Activated CD8-positive, alpha-beta T cell treated with anti-CD3 and anti-CD28 coated beads for 36 hours (primary cell): ENCODE data around the gene EPHB6. TPM values are rescaled to one million over a fixed set of nuclear protein-coding genes. Genes with fewer than 3 reads are reported as not detected.

Experiments used
- ATAC-seq: fragments of 200-7000 bp; cut with Tn5 transposase; one replicate; pipeline ENCODE4 v1.10.0; 2021; ENCODE audit warnings: mild to moderate bottlenecking, moderate library complexity
- CTCF ChIA-PET: fragments of 350-600 bp; sonication (Branson Sonifier 250); formaldehyde crosslinking; loops from one replicate; lab custom pipeline; 2021; ENCODE audit warnings: antibody characterized with exemption; lab: Charles Lee
- POLR2A ChIA-PET: fragments of 350-600 bp; sonication (Branson Sonifier 250); formaldehyde crosslinking; loops from one replicate; lab custom pipeline; 2021; ENCODE audit warnings: antibody characterized with exemption; lab: Charles Lee
- DNase-seq: peaks from one replicate; pipeline ENCODE4 v3.0.0-alpha.2; 2020
- H3K27ac Mint-ChIP-seq: one replicate; pipeline ENCODE4 v1.8.0; 2021; ENCODE audit warnings: mild to moderate bottlenecking, mixed read lengths
- H3K27me3 Mint-ChIP-seq: one replicate; pipeline ENCODE4 v1.8.0; 2021; ENCODE audit warnings: mixed read lengths
- H3K36me3 Mint-ChIP-seq: one replicate; pipeline ENCODE4 v1.8.0; 2021; ENCODE audit warnings: low read depth, mixed read lengths
- H3K4me1 Mint-ChIP-seq: one replicate; pipeline ENCODE4 v1.8.0; 2021; ENCODE audit warnings: low read depth, mixed read lengths
- H3K4me3 Mint-ChIP-seq: one replicate; pipeline ENCODE4 v1.8.0; 2021; ENCODE audit warnings: mild to moderate bottlenecking, moderate library complexity, mixed read lengths
- H3K9me3 Mint-ChIP-seq: one replicate; pipeline ENCODE4 v1.8.0; 2021; ENCODE audit warnings: mixed read lengths
- CTCF ChIP-seq: fragments of 200-600 bp; IDR thresholded peaks from one replicate; pipeline ENCODE4 v1.8.0; 2022; ENCODE audit warnings: antibody characterized with exemption, mild to moderate bottlenecking
- intact Hi-C: fragments of 100-400 bp; cut with micrococcal nuclease; formaldehyde crosslinking; loops from one replicate; pipeline ENCODE4 v1.10.0; 2022
- total RNA-seq, 2 experiments: library from RNA; stranded (reverse); gene quantifications; one replicate each; pipeline ENCODE4 v1.2.3, GENCODE V29; 2021

EPHB6 gene
- total RNA-seq, 2 experiments from 2014 or later, result 3.5 to 5.5 TPM

DNA sequence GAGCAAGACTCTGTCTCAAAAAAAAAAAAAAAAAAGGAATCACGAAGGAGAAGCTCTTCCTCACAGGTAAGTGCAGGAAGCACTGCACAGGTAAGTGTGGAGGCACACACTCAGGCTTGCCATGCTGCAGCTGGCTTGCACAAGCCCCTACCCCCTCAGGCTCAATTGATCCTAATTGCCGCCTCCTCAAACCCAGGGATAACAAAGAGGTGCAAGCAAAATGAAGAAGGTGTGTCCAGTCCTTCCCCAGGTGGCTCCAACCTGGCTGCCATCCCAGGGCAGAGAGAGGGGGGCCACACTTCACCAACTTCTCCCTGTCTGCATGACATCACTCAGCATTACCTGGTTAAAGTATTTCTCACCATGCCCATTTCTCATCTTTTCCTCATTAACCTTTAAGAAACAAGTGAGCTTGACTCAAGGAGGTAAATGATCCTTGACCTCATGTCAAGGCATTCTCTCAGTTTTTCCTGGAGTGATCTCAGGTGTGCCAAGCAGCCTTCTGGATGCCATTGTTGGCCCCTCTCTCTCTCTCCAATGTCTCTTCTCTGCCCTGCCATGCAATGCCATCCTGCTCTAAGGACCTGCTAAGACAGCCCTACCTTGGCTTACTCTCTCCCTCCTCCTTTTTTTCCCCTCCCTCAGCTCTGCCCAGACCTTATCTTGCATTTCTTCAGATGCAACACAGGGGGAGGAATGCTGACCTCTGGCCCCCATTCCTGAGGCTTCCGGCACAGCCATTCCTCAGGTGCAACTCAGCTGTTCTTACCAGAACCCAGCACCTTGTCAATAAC is 43.7 kb downstream of the EPHB6 start:
- CTCF ChIA-PET, result interaction anchor here (0.9 to 1.7 kb wide), 2 partner anchors 18 to 317 kb away, joined by 3 to 6 read pairs; no protein-coding TSS in a partner anchor
- H3K27me3 Mint-ChIP-seq, result peaks cover 1% of the 10 kb centered on the region

GRCh38 chr7:142899661-142900060 is 44.8 kb downstream of the EPHB6 start:
- Mint-ChIP-seq H3K27me3 (peaks cover 1% of the 10 kb centered on the region), H3K36me3 (no peaks in the 10 kb centered on the region), H3K27ac (no peak overlapping the region), H3K4me1 (no peaks in the 10 kb centered on the region), H3K9me3 (no peaks in the 10 kb centered on the region), H3K4me3 (no peak overlapping the region)
- ATAC-seq, result no peak
- POLR2A ChIA-PET, result no interaction called here
- CTCF ChIA-PET, result interaction anchor here (0.7 to 2.1 kb wide), 4 partner anchors 19 to 316 kb away, joined by 3 to 6 read pairs (median 4); no protein-coding TSS in a partner anchor
- intact Hi-C loops, result no loop called here
- no peak for DNase-seq
- TF ChIP-seq CTCF, result no peak

More for the DNA sequence above, 43.7 kb downstream of the EPHB6 start:
- DNase-seq (no peak), ATAC-seq (no peak)
- intact Hi-C loops, result no loop called here
- Mint-ChIP-seq H3K4me1 (no peaks in the 10 kb centered on the region), H3K9me3 (no peaks in the 10 kb centered on the region), H3K4me3 (no peak overlapping the region), H3K36me3 (no peaks in the 10 kb centered on the region), H3K27ac (no peak overlapping the region)
- POLR2A ChIA-PET, result no interaction called here
- no peak for TF ChIP-seq CTCF

DNA sequence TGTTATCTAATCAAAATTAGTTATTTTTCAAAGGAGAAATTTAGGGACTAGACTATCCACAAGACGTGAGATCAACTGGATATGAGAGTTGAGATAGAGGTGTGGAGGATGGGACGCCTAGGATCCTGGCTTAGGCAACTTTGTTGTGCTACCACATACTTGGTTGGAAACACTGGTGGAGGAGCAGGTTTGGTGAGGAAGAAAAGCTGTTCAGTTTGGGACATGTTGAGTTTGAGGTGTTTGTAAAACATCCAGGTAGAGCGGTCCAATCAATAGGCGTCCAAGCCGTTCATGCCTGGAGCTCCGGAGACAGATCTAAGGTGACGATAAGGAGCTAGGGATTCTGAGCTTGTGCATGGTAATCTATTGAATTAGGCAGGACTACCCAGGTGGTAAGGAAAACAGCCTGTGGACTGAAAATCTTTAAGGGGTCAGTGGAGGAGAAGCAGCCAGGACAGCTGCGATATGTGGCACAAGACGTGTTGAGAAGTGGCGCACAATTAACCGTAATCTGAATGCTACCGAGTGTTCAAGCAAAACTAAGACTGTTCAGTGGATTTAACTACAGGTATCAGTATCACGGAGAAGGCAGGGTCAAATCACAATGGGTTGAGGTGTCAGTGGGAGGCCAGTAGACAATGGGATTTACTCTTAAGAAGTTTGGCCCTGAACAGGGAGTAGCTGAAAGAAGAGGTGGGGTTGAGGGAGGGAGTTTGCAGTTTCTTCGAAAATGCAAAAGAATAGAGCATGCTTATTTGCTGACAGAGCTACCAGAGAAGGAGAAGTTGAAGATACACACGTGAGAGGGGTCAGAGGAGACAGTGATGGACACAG is 46.8 kb downstream of the EPHB6 start:
- CTCF ChIA-PET, result interaction anchor here (1.4 to 1.5 kb wide), 2 partner anchors 21 to 28 kb away, joined by 3 to 8 read pairs; no protein-coding TSS in a partner anchor
- DNase-seq, result no peak
- TF ChIP-seq CTCF, result no peak

DNA sequence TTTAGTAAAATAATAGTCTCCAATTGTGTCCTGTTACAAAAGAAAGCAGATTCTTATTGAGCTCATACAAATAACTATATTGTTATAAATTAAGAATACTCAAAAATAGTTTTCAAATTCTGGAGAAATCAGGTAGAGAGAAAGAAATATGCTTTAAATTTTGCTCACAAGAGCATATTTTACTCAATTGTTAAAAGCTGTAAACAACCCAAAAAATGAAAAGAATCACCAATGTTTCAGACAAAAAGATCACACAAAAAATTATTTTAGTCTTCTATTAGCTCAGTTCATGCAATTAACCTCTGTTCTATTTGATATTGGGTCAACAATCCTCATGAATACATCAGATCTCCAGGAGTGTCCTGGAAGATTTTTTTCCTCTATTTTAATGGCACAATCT is 49.3 kb downstream of the EPHB6 start:
- POLR2A ChIA-PET, result no interaction called here
- DNase-seq, result no peak
- TF ChIP-seq CTCF, result no peak
- H3K27ac Mint-ChIP-seq, result no peak overlapping the region
- no peak overlapping the region for H3K4me3 Mint-ChIP-seq
- peaks cover 7% of the 10 kb centered on the region for H3K27me3 Mint-ChIP-seq
- H3K36me3 Mint-ChIP-seq, result no peaks in the 10 kb centered on the region
- no peaks in the 10 kb centered on the region for H3K9me3 Mint-ChIP-seq
- CTCF ChIA-PET, result interaction anchor here (0.7 to 1.1 kb wide), 4 partner anchors 23 to 311 kb away, joined by 3 read pairs; no protein-coding TSS in a partner anchor
- intact Hi-C loops, result no loop called here
- no peaks in the 10 kb centered on the region for H3K4me1 Mint-ChIP-seq
- ATAC-seq, result no peak

More for the DNA sequence above, 46.8 kb downstream of the EPHB6 start:
- no peaks in the 10 kb centered on the region for H3K27me3 Mint-ChIP-seq
- H3K36me3 Mint-ChIP-seq, result no peaks in the 10 kb centered on the region
- no peak overlapping the region for H3K4me3 Mint-ChIP-seq
- no peaks in the 10 kb centered on the region for H3K4me1 Mint-ChIP-seq
- H3K27ac Mint-ChIP-seq, result no peak overlapping the region
- H3K9me3 Mint-ChIP-seq, result no peaks in the 10 kb centered on the region
- POLR2A ChIA-PET, result interaction anchor here (0.6 kb wide), 1 partner anchor 367 kb away, joined by 3 read pairs; no protein-coding TSS in a partner anchor
- ATAC-seq, result no peak
- intact Hi-C loops, result no loop called here
